GM10266 (cell line): ENCODE measurements around the gene STOM.

ENCODE experiments used
- DNase-seq: peaks from one replicate; pipeline ENCODE4 v3.0.0; 2012; ENCODE audit errors: extremely low spot score
- CTCF ChIP-seq: IDR thresholded peaks from 2 replicates; pipeline ENCODE4 v1.5.1; 2012; ENCODE audit warnings: mild to moderate bottlenecking, low read depth; ENCODE audit not compliant: control insufficient read depth, insufficient read depth; ENCODE audit errors: missing control alignments

Gene STOM

GRCh38 chr9:121371495-121372061, 1.5 kb upstream of the STOM start:
- no peak for DNase-seq
- no peak for TF ChIP-seq CTCF

- no peak for TF ChIP-seq CTCF
- DNase-seq, result no peak
These were observed 1.3 kb downstream of the STOM start for GRCh38 chr9:121368745-121369144.

GRCh38 chr9:121368138-121368522, 1.9 kb downstream of the STOM start:
- TF ChIP-seq CTCF, result no peak
- DNase-seq, result no peak

GRCh38 chr9:121367306-121368137, 2.5 kb downstream of the STOM start:
- TF ChIP-seq CTCF, result no peak
- no peak for DNase-seq

GRCh38 chr9:121366611-121367192, 3.3 kb downstream of the STOM start:
- no peak for DNase-seq
- no peak for TF ChIP-seq CTCF

- DNase-seq, result no peak
- no peak for TF ChIP-seq CTCF
These were observed 4.5 kb downstream of the STOM start for GRCh38 chr9:121365564-121365963.

GRCh38 chr9:121364886-121365285, 5.2 kb downstream of the STOM start:
- DNase-seq, result no peak
- TF ChIP-seq CTCF, result no peak
